NOMO-1 treated with dmso at 0.1 percent for 144 hours (cell line): Measurements from ENCODE around the gene GALNT14.

ENCODE experiments used
- DNase-seq: peaks from one replicate; lab custom pipeline; 2025; ENCODE audit not compliant: unreplicated experiment; lab: John Stamatoyannopoulos, UW

GALNT14 gene

DNA sequence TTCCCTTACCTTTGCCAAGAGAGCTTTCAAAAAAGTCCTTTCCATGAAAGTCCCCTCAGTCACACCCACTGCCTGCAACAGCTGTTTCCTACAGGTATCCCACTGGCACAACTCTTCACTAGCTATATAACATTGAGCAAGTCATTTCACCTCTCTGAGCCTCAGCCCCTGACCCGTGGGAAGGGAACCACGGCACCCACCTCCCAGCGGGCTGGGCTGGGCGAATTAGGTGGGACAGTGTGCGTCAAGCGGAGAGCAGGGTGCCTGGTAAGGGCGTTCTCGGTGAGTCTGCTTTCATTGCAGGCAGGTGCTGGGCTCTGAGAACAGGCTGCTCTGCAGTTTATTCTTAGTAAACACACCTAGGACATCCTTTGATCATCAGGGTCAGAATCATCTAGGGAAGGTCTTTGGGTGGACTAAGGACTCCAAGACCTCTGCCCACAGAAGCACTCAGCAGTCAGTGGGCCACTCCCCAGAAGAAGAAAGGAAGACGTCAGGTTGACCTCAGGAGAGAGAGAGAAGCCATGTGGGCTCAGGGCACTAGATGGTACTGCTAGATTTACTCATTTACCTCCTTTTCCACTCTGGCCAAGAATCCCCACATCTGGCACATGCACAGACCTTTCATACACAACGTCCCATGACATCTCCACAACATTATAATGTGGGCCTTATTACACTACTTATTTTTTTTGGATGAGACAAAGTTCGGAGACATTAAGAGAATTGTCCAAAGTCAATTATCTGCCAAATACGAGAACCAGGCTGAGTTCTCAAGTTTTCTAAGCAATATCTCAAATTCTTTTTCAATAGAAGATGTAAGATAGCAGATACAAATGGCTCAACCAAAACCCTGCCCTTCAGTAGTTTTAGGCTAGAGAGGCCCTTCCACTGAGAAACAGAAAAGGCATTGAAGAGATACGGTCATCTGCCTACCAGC lies 79.9 kb downstream of the GALNT14 start:
- no peak for DNase-seq

DNA sequence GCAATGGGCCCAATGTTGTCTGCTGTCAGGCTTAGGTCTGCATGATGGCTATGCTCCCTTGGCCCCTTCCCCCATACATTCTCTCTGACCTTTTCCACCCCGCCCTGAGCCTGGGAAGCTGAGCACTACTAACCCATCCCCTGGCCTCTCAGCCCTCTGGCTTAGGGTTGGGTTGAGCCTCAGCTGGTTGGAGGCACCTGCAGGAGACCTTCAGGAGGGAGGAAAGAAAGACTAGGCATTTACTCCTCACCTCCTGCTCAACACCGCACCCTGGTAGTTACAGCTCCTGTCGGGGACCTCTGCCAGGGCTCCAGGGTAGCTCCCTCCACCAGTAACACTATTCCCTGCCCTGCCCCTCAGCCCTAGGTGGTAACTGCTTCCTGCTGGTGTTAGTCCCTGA lies 80.5 kb downstream of the GALNT14 start:
- DNase-seq: no peak

DNA sequence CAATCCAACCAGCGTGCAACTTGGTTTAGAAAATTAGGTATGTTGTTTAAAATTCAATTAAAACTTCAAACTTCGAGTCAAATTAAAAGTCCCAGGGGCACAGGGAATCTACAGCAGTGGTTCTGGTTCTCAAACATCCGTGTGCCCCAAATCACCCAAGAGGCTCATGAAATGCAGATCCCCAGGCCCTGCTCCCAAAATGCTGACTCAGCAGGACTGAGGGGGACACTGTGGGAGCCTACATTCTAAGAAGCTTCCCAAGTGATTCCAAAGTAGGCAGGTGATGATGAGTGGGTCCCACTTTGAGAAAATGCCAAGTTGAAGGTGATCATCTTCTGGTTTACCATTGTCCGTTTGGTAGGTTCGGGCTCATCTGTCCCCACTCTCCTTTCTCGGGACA lies 82.3 kb downstream of the GALNT14 start:
- DNase-seq: no peak

- no peak for DNase-seq
Measured at GRCh38 chr2:31054842-31055388, 83.3 kb downstream of the GALNT14 start.

GRCh38 chr2:31053929-31054782 lies 84.1 kb downstream of the GALNT14 start:
- DNase-seq: no peak

DNA sequence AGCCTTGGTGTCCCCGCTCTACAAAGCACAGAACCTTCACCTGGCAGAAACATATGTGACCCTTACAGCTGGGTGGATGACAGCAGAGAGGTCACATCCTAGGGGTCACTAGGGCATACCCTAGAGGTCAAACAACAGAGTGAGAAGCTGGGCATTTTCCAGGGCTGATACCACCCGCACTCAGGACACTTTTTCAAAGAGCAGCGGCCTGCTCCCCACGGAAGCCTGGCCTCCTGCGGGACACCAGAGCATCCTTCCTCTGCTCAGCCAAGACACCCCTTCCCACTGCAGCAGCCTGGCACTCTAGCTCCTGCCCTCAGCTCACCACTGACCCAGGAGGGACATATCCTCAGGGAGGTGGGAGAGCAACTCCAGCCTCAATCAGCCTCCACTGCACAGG lies 86.0 kb downstream of the GALNT14 start:
- DNase-seq: no peak

- no peak for DNase-seq
Measured at GRCh38 chr2:31051258-31052140, 86.7 kb downstream of the GALNT14 start.

DNA sequence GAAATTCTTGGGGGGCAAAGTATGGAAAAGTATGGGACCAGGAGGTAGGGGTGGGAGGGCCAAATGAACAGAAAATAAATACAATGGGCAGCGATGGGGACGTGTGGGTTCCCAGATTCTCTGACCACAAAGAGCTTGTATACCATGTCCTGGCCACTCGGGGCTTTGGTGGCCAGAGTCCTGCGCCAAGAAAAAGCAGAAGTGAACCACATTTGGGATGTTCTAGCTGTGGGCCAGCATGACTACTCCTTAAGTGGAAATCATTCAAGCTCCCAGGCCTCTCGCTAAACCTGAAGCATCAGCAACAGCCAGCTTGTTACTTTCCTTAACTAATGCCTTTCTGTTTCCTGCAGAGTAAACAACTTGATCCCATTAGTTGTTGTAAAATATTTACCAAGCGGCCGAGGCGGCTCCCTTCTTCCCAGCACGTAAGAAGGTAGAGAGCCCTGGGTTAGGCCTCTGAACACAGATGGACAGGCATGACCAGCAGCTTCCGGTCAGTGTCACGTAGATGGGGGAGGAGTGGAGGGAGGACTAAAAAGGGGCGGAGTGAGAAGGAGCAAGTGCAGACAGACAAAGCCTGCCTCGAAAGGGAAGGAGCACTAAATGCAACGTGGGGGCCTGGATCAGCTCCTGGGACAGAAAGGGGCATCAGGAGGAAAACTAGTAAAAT lies 88.2 kb downstream of the GALNT14 start:
- no peak for DNase-seq

DNA sequence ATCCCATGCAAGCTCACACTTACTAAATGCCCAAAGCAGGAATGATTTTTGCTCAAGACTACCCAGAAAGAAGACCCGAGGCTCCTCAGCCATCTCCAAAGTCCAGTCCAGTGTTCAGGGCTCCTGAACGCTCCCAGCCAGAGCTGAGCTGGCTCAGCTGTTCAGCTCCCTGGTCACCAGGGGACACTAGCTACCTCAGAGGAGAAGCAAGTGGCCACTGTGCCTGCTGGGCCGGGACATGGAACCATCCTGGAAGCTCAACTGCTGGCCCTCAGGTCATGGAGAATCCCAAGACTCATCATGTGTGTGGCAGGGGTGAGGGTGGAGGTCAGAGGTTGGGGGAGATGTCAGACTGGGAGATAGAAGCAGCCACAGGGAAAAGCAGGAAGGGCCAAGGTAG lies 89.0 kb downstream of the GALNT14 start:
- no peak for DNase-seq

- DNase-seq: no peak
Measured at GRCh38 chr2:31047599-31047998, 90.6 kb downstream of the GALNT14 start.

- no peak for DNase-seq
Measured at GRCh38 chr2:31038385-31038784, 99.9 kb downstream of the GALNT14 start.

GRCh38 chr2:31037058-31037457 lies 101.2 kb downstream of the GALNT14 start:
- no peak for DNase-seq

DNA sequence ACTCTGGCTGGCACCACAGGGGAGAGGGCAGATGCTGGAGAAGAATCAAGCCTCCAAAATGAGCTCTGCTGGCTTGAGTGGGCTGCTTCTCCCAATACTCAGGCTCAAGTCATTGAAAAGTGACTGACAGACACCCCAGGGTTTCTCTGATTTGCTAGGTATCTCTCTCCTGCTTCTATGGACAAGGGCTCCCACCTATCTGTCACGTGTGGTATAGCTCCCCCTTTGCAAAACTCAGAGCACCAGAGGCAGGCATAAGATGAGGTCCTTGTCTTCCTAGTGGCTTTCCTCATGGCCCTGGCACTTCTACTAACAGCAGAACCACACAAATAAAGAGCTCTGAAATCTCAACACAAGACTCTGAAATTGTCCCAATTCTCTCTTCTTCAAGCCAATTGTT lies 105.2 kb downstream of the GALNT14 start:
- DNase-seq: no peak

DNA sequence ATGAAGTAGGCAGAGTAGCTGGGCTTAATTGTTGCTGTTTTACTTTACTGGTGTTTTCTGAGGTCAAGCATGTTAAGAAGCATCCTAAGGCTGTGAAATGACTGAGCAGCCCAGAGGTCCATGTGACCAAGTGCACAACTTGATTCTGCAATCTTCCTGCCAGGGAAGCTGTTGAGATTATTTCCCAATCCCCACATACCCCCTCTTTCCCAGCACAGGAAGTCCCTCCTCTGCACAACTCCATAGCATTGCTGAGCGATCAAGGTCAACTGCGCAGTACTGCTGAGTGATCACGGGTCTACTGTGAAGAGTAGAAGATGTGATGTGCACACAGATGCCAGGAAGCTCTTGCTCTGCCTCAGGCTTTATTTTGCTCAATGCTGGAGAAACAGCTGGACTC lies 105.8 kb downstream of the GALNT14 start:
- DNase-seq: no peak

- DNase-seq: no peak
Measured at GRCh38 chr2:31031132-31031706, 107.0 kb downstream of the GALNT14 start.

DNA sequence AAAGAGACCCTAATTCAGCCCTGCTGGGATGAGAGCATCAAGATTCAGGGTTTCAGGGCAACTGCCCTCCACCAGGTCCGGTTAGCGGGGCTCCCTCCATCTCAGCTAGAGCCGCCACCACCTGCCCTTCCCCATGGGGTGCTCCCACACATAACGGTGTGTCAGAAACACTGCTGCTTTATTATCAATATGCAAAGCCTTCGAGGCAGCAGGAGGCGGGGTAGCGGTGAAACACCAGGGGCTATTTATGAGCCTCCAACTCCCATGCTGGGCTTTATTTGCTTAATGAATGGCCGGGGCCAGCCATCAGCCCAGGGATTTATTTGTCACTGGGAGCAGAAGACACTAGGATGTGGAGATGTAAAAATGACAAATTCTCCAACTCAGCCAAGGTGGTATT lies 109.8 kb downstream of the GALNT14 start:
- no peak for DNase-seq

DNA sequence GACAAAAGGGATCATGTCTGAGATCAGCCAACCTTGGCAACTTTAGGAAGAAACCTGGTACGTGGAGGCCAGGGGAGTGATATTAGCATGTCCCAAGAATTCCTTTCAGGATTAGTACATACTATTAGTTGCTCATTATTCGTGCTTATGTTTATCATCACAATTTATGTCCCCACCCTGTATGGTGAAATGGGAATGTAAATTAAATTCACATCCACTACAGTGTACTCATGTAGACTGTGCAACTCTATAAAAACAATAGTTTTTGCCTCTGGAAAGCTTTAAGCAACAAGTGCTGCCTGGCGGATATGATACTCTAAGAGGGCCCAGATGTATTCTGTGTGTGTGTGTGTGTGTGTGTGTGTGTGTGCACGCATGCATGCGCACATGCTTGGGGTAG lies 110.7 kb downstream of the GALNT14 start:
- DNase-seq: no peak

DNA sequence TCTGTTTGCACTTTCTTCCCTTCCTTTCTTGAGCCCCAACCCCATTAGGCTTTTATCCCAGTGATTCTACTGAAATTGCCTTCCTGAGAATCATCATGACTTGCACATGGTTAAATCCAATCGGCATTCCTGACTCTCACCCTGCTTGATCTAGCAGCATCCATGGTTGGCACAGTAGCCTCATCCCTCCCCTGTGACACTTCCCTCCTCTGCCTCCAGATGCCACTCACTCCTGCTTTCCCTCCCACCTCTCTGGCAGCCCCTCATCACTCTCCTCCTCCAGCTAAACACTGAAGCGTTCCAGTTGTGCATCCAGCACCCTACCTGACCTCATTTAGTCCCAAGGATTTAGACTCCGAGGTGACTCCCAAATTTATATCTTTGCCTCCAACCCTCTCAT lies 114.7 kb downstream of the GALNT14 start:
- DNase-seq: no peak

GRCh38 chr2:31020713-31021112 lies 117.5 kb downstream of the GALNT14 start:
- DNase-seq: no peak

- no peak for DNase-seq
Measured at GRCh38 chr2:31018280-31018679, 120.0 kb downstream of the GALNT14 start.
